DND-41 (cell line): Measurements from ENCODE around the gene LGALS9C.
"Not testable (repeated sequence)": the region's sequence is repeated elsewhere in the genome, so short reads cannot be mapped to it uniquely, and the experiment has no call there.

ENCODE experiments used
- ATAC-seq: fragments of 200-7000 bp; cut with Tn5 transposase; 3 replicates; pipeline ENCODE4 v1.9.1; 2021; ENCODE audit warnings: low read depth; ENCODE audit not compliant: insufficient read depth
- DNase-seq: peaks from one replicate; pipeline ENCODE4 v3.0.0-alpha.2; 2020
- H2AFZ ChIP-seq: 2 replicates; pipeline ENCODE4 v1.6.0; 2012; ENCODE audit warnings: low read depth, low read length
- H3K27ac ChIP-seq: 2 replicates; pipeline ENCODE4 v1.5.1; 2012; ENCODE audit warnings: low read length, inconsistent platforms
- H3K27me3 ChIP-seq: fragments of 200-600 bp; sonication (generic); 2 replicates; pipeline ENCODE4 v1.6.0; 2012; ENCODE audit warnings: low read length, mild to moderate bottlenecking, inconsistent platforms; ENCODE audit not compliant: insufficient read depth, poor library complexity
- H3K36me3 ChIP-seq: 2 replicates; pipeline ENCODE4 v1.5.1; 2012; ENCODE audit warnings: low read length, inconsistent platforms; ENCODE audit not compliant: insufficient read depth
- H3K4me1 ChIP-seq: 2 replicates; pipeline ENCODE4 v1.5.1; 2012; ENCODE audit warnings: mild to moderate bottlenecking, low read length; ENCODE audit not compliant: insufficient read depth
- H3K4me2 ChIP-seq: 2 replicates; pipeline ENCODE4 v1.6.0; 2012; ENCODE audit warnings: mild to moderate bottlenecking, moderate library complexity, low read length, inconsistent platforms; ENCODE audit not compliant: insufficient read depth
- H3K4me3 ChIP-seq, 2 experiments: fragments of 200-600 bp in 1 of 2; shearing (Covaris generic) in 1 of 2; 2 replicates each; pipeline ENCODE4 v1.5.1; 2012 to 2016; ENCODE audit warnings: inconsistent platforms in 2 of 2, low read length in 2 of 2, mild to moderate bottlenecking in 2 of 2, low read depth in 1 of 2, moderate library complexity in 1 of 2
- H3K79me2 ChIP-seq: 2 replicates; pipeline ENCODE4 v1.6.0; 2012; ENCODE audit warnings: low read length, inconsistent platforms; ENCODE audit not compliant: insufficient read depth
- H3K9ac ChIP-seq: 2 replicates; pipeline ENCODE4 v1.6.0; 2012; ENCODE audit warnings: low read depth, mild to moderate bottlenecking, inconsistent platforms, low read length, moderate library complexity
- H3K9me3 ChIP-seq: 2 replicates; pipeline ENCODE4 v1.5.1; 2012; ENCODE audit warnings: low read length, moderate library complexity, mild to moderate bottlenecking, inconsistent platforms; ENCODE audit not compliant: insufficient read depth, severe bottlenecking
- H4K20me1 ChIP-seq: 2 replicates; pipeline ENCODE4 v1.6.0; 2012; ENCODE audit warnings: low read length; ENCODE audit not compliant: insufficient read depth

LGALS9C gene

GRCh38 chr17:18542907-18543306 is 66.3 kb downstream of the LGALS9C start:
- not testable (repeated sequence) for DNase-seq, H3K27me3 ChIP-seq, H3K9me3 ChIP-seq, ATAC-seq, H3K36me3 ChIP-seq, H3K27ac ChIP-seq, H3K79me2 ChIP-seq, H2AFZ ChIP-seq, H3K9ac ChIP-seq, H4K20me1 ChIP-seq, H3K4me3 ChIP-seq, H3K4me1 ChIP-seq, H3K4me2 ChIP-seq
